ENCODE measurements around the gene APPL1. TPM values are rescaled to one million over a fixed set of nuclear protein-coding genes. Genes with fewer than 3 reads are reported as not detected.

Gene APPL1
- total and polyA plus RNA-seq, 2 of the 13 experiments (the other 11 are each of a cell fraction or from before 2014, with no cell fraction given) = 14.3 to 29.0 TPM

- no peak for TF ChIP-seq ZNF382 (CRISPR knock-in tag; IDR thresholded peaks at IDR 0.05; ENCODE audit: borderline replicate concordance)
- no peak; the same call in 1 of the 2 replicates for TF ChIP-seq HOXA9 (CRISPR knock-in tag; IDR thresholded peaks at IDR 0.05; ENCODE audit: borderline replicate concordance)
- TF ChIP-seq EP300 (IDR thresholded peaks at IDR 0.05; ENCODE audit: low read depth in 2 of 2, low read length in 2 of 2) = no peak
- TF ChIP-seq EP300 (CRISPR knock-in tag; IDR thresholded peaks at IDR 0.05; ENCODE audit: borderline replicate concordance) = no peak
- 0 out of 2 replicates have a peak, but pooled peaks have one; percentile 69 for TF ChIP-seq MTF1 (CRISPR knock-in tag; IDR thresholded peaks at IDR 0.05)
- TF ChIP-seq KMT2B (CRISPR knock-in tag; IDR thresholded peaks at IDR 0.05) = peak; percentile 80
- TF ChIP-seq ZFAT (CRISPR knock-in tag; conservative IDR thresholded peaks at IDR 0.05) = no peak
- TF ChIP-seq HNRNPLL (IDR thresholded peaks at IDR 0.05; ENCODE audit: low read depth, low read length, poor library complexity, severe bottlenecking) = peak; percentile 90
- TF ChIP-seq ZNF138 (CRISPR knock-in tag; IDR thresholded peaks at IDR 0.05; ENCODE audit: low read depth) = peak; percentile 84; the same call in 1 of the 2 replicates
- no peak for TF ChIP-seq ZNF282 (IDR thresholded peaks at IDR 0.05; ENCODE audit: partially characterized antibody)
- 0 out of 2 replicates have a peak, but pooled peaks have one; percentile 34 for TF ChIP-seq TFE3 (CRISPR knock-in tag; IDR thresholded peaks at IDR 0.05)
- TF ChIP-seq NRL (CRISPR knock-in tag; IDR thresholded peaks at IDR 0.05; ENCODE audit: borderline replicate concordance) = peak; percentile 82; the same call in 1 of the 2 replicates
- peak; percentile 80 for TF ChIP-seq RBFOX2 (IDR thresholded peaks at IDR 0.05; ENCODE audit: low read depth, low read length)
- peak; percentile 34; the same call in 1 of the 2 replicates for TF ChIP-seq ZNF350 (CRISPR knock-in tag; IDR thresholded peaks at IDR 0.05; ENCODE audit: borderline replicate concordance, low read depth)
- TF ChIP-seq KLF11 (CRISPR knock-in tag; IDR thresholded peaks at IDR 0.05) = peak; percentile 68; the same call in 1 of the 2 replicates
- peak; percentile 65; the same call in 1 of the 2 replicates for TF ChIP-seq SMYD3 (CRISPR knock-in tag; IDR thresholded peaks at IDR 0.05)
- TF ChIP-seq MTA1 (CRISPR knock-in tag; IDR thresholded peaks at IDR 0.05; ENCODE audit: borderline replicate concordance) = peak; percentile 64; the same call in 1 of the 2 replicates
- TF ChIP-seq ZNF20 (CRISPR knock-in tag; IDR thresholded peaks at IDR 0.05) = no peak
- TF ChIP-seq ZNF709 (CRISPR knock-in tag; IDR thresholded peaks at IDR 0.05) = peak; percentile 68; the same call in 1 of the 2 replicates
- no peak for TF ChIP-seq HNF4G (IDR thresholded peaks at IDR 0.05; ENCODE audit: borderline replicate concordance, low read depth, low read length)
- no peak; the same call in 1 of the 2 replicates for TF ChIP-seq HNF4G (CRISPR knock-in tag; IDR thresholded peaks at IDR 0.05; ENCODE audit: borderline replicate concordance, low read depth)
- TF ChIP-seq NR1H2 (CRISPR knock-in tag; IDR thresholded peaks at IDR 0.05; ENCODE audit: borderline replicate concordance, low read depth) = no peak
- TF ChIP-seq ZNF530 (CRISPR knock-in tag; IDR thresholded peaks at IDR 0.05; ENCODE audit: low read depth) = no peak
- TF ChIP-seq ZSCAN22 (CRISPR knock-in tag; IDR thresholded peaks at IDR 0.05) = 0 out of 2 replicates have a peak, but pooled peaks have one; percentile 13
- peak; percentile 61 for TF ChIP-seq HOXA5 (CRISPR knock-in tag; IDR thresholded peaks at IDR 0.05)
- no peak; the same call in 1 of the 2 replicates for TF ChIP-seq MAF1 (CRISPR knock-in tag; IDR thresholded peaks at IDR 0.05; ENCODE audit: borderline replicate concordance)
- TF ChIP-seq U2AF2 (IDR thresholded peaks at IDR 0.05; ENCODE audit: low read depth, low read length) = no peak
Observed at GRCh38 chr3:57227204-57227929, at the start of gene APPL1 (continued).

Data from HepG2 (cell line).